K562 (cell line): ENCODE data around the gene BCL2L1. TPM values are rescaled to one million over a fixed set of nuclear protein-coding genes. Genes with fewer than 3 reads are reported as not detected.

Experiments
- CHD1 ChIP-seq: fragments of 200-600 bp; sonication (generic); IDR thresholded peaks from one replicate; pipeline ENCODE4 v1.6.1; 2012; ENCODE audit warnings: mild to moderate bottlenecking, moderate library complexity, low read length, inconsistent platforms
- CHD4 ChIP-seq: fragments of 200-600 bp; sonication (generic); IDR thresholded peaks from 3 replicates; pipeline ENCODE4 v1.6.1; 2012; ENCODE audit warnings: low read depth, mild to moderate bottlenecking, mixed read lengths, low read length, inconsistent platforms; ENCODE audit not compliant: insufficient read depth, insufficient replicate concordance, poor library complexity, severe bottlenecking
- CREB5 ChIP-seq: fragments of 250-450 bp; sonication (Bioruptor Pico); IDR thresholded peaks from 2 replicates; pipeline ENCODE4 v1.5.0; 2020; ENCODE audit warnings: mild to moderate bottlenecking
- DMBX1 ChIP-seq: fragments of 250-450 bp; sonication (Bioruptor Pico); IDR thresholded peaks from 2 replicates; pipeline ENCODE4 v1.8.0; 2022; ENCODE audit warnings: inconsistent platforms, mild to moderate bottlenecking, moderate library complexity, borderline replicate concordance
- JUNB ChIP-seq: fragments of 450-650 bp; formaldehyde crosslinking; conservative IDR thresholded peaks from 2 replicates; pipeline ENCODE4 v1.4.0; 2020; ENCODE audit warnings: mild to moderate bottlenecking
- MED1 ChIP-seq: sonication (generic); formaldehyde crosslinking; IDR thresholded peaks from 2 replicates; pipeline ENCODE4 v1.8.1; 2023; ENCODE audit warnings: missing genetic modification reagents, borderline replicate concordance
- PCBP1 ChIP-seq: fragments of 200-400 bp; formaldehyde crosslinking; IDR thresholded peaks from 2 replicates; pipeline ENCODE4 v1.6.1; 2018; ENCODE audit warnings: mild to moderate bottlenecking, low read depth, low read length; ENCODE audit not compliant: poor library complexity, severe bottlenecking
- SMC3 ChIP-seq: conservative IDR thresholded peaks from 2 replicates; pipeline ENCODE4 v1.6.1; 2011; ENCODE audit warnings: low read depth, low read length, improper control_type of control experiment; ENCODE audit not compliant: insufficient read depth
- TARDBP ChIP-seq: fragments of 450-650 bp; IDR thresholded peaks from 2 replicates; pipeline ENCODE4 v1.6.1; 2016
- TEAD1 ChIP-seq, 2 experiments: fragments of 450-650 bp in 1 of 2; sonication (generic) in 1 of 2; formaldehyde crosslinking; IDR thresholded peaks; 2 replicates each; pipeline versions ENCODE4 v1.4.0 to v1.8.0; 2020 to 2022; ENCODE audit warnings: mild to moderate bottlenecking in 2 of 2, missing genetic modification reagents in 1 of 2
- TEAD2 ChIP-seq: fragments of 450-650 bp; IDR thresholded peaks from 2 replicates; pipeline ENCODE4 v1.6.1; 2016; ENCODE audit warnings: missing genetic modification characterization, control low read depth, missing compliant biosample characterization
- U2AF2 ChIP-seq: fragments of 200-400 bp; formaldehyde crosslinking; optimal IDR thresholded peaks from 2 replicates; pipeline ENCODE3; 2017; ENCODE audit warnings: low read depth, mild to moderate bottlenecking, low read length
- ZBED1 ChIP-seq: IDR thresholded peaks from 2 replicates; pipeline ENCODE4 v1.6.1; 2014
- ZBTB26 ChIP-seq: fragments of 450-650 bp; formaldehyde crosslinking; IDR thresholded peaks from 2 replicates; pipeline ENCODE4 v1.4.0; 2022; ENCODE audit warnings: missing genetic modification characterization
- ZNF778 ChIP-seq: fragments of 450-650 bp; formaldehyde crosslinking; IDR thresholded peaks from 2 replicates; pipeline ENCODE4 v1.4.0; 2020; ENCODE audit warnings: mild to moderate bottlenecking, moderate library complexity
- polyA plus RNA-seq, 8 experiments: library from polyadenylated mRNA; depleted of rRNA in 4 of 8; stranded (reverse) in 5 of 8; unstranded in 3 of 8; fragments of >200 nt; fragmentation: Nextera tagmentation in 2 of 8; fragmentation: Illumina TruSeq in 1 of 8; extraction: Ambion mirVana in 2 of 8; extraction: Trizol in 1 of 8; gene quantifications; 2 replicates each; pipeline versions ENCODE4 v1.2.1 to v1.2.3, GENCODE V29; 2011 to 2014; ENCODE audit warnings: inconsistent platforms in 1 of 8, missing spikeins in 1 of 8
- total RNA-seq, 7 experiments: library from RNA; depleted of rRNA in 6 of 7; stranded (reverse); fragments of >200 nt in 6 of 7; fragmentation: Illumina TruSeq in 2 of 7; extraction: Trizol in 2 of 7; gene quantifications; 2 replicates each; pipeline versions ENCODE4 v1.2.1 to v1.2.3, GENCODE V29; 2011 to 2021; ENCODE audit warnings: low replicate concordance in 1 of 7
- TF ChIP-seq, protein P1 (sequence below): sonication (generic); formaldehyde crosslinking; IDR thresholded peaks from 2 replicates; pipeline ENCODE4 v1.8.0; 2022; ENCODE audit warnings: mild to moderate bottlenecking, missing genetic modification reagents
- TF ChIP-seq, protein P2 (sequence below): fragments of 250-450 bp; sonication (Bioruptor Pico); IDR thresholded peaks from 2 replicates; pipeline ENCODE4 v1.5.0; 2021; ENCODE audit warnings: mild to moderate bottlenecking, borderline replicate concordance

BCL2L1 gene
- total and polyA plus RNA-seq, 9 of the 15 experiments (the other 6 are each of a cell fraction or from before 2014, with no cell fraction given): 3.3 to 182 (median 120) TPM

DNA sequence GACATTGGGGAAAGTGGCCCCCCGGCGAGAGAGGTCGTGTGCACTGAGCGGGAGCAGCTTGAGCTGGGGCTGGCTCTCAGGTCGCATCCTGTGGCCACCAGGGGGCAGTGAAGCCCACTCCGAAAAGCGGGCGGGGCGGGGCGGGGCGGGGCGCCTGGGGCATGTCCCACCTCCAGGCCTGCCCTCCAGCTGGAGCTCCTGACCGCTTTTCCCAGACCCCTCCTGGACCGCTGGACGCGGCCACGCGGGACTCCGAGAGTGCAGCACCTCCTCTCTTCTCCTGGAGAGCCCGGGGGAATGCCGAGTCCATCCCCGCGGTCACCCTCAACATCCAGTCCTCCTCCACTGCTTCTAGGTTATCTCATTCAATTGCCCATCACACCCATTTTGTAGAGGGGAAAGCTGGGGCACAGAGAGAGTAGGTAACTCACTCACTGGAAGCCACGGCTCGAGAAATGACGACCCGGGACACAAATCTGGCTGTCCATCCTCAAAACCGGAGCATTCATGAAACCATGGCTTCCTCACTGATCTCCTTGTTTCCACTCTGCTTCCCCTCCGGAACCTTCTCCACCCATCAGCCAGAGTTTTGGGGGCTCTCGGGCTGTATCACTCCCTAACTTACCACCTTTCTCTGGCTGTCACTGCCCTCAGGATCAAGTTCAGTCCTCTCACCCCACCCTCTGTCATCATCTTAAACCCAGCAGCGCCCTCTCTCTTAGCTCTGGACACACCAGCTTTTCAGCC is 60.9 kb downstream of the BCL2L1 start (continued):
- TF ChIP-seq, protein P1, sequence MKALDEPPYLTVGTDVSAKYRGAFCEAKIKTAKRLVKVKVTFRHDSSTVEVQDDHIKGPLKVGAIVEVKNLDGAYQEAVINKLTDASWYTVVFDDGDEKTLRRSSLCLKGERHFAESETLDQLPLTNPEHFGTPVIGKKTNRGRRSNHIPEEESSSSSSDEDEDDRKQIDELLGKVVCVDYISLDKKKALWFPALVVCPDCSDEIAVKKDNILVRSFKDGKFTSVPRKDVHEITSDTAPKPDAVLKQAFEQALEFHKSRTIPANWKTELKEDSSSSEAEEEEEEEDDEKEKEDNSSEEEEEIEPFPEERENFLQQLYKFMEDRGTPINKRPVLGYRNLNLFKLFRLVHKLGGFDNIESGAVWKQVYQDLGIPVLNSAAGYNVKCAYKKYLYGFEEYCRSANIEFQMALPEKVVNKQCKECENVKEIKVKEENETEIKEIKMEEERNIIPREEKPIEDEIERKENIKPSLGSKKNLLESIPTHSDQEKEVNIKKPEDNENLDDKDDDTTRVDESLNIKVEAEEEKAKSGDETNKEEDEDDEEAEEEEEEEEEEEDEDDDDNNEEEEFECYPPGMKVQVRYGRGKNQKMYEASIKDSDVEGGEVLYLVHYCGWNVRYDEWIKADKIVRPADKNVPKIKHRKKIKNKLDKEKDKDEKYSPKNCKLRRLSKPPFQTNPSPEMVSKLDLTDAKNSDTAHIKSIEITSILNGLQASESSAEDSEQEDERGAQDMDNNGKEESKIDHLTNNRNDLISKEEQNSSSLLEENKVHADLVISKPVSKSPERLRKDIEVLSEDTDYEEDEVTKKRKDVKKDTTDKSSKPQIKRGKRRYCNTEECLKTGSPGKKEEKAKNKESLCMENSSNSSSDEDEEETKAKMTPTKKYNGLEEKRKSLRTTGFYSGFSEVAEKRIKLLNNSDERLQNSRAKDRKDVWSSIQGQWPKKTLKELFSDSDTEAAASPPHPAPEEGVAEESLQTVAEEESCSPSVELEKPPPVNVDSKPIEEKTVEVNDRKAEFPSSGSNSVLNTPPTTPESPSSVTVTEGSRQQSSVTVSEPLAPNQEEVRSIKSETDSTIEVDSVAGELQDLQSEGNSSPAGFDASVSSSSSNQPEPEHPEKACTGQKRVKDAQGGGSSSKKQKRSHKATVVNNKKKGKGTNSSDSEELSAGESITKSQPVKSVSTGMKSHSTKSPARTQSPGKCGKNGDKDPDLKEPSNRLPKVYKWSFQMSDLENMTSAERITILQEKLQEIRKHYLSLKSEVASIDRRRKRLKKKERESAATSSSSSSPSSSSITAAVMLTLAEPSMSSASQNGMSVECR (CRISPR knock-in tag): peak; percentile 80; the same call in 1 of the 2 replicates
- TF ChIP-seq ZNF778 (CRISPR knock-in tag) (no peak), U2AF2 (no peak), ZBED1 (peak; percentile 68; the same call in 1 of the 2 replicates), TEAD2 (tag) (no peak), PCBP1 (peak; percentile 54), TEAD1 (CRISPR knock-in tag; IDR thresholded peaks at IDR 0.05) (peak in 1 of 2 experiments; percentile 65; a peak in 1 of 4 replicates), CHD4 (peak; percentile 64), ZBTB26 (CRISPR knock-in tag) (peak; percentile 82; the same call in 1 of the 2 replicates), JUNB (CRISPR knock-in tag) (0 out of 2 replicates have a peak, but pooled peaks have one; percentile 14), MED1 (no peak), SMC3 (peak; percentile 69), CREB5 (peak; percentile 70), DMBX1 (CRISPR knock-in tag) (peak; percentile 61), CHD1 (no peak), TARDBP (0 out of 2 replicates have a peak, but pooled peaks have one; percentile 47)
- TF ChIP-seq, protein P2, sequence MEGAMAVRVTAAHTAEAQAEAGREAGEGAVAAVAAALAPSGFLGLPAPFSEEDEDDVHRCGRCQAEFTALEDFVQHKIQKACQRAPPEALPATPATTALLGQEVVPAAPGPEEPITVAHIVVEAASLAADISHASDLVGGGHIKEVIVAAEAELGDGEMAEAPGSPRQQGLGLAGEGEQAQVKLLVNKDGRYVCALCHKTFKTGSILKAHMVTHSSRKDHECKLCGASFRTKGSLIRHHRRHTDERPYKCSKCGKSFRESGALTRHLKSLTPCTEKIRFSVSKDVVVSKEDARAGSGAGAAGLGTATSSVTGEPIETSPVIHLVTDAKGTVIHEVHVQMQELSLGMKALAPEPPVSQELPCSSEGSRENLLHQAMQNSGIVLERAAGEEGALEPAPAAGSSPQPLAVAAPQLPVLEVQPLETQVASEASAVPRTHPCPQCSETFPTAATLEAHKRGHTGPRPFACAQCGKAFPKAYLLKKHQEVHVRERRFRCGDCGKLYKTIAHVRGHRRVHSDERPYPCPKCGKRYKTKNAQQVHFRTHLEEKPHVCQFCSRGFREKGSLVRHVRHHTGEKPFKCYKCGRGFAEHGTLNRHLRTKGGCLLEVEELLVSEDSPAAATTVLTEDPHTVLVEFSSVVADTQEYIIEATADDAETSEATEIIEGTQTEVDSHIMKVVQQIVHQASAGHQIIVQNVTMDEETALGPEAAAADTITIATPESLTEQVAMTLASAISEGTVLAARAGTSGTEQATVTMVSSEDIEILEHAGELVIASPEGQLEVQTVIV (CRISPR knock-in tag): peak; percentile 69; the same call in 1 of the 2 replicates
